GM12872 (cell line): ENCODE results near the gene INO80D.

ENCODE experiments used
- TF ChIP-seq, protein P1 (sequence below): IDR thresholded peaks from 3 replicates; pipeline ENCODE4 v1.5.1; 2011; ENCODE audit warnings: low read depth, mild to moderate bottlenecking, low read length, moderate library complexity; ENCODE audit not compliant: insufficient read depth

The INO80D gene

DNA sequence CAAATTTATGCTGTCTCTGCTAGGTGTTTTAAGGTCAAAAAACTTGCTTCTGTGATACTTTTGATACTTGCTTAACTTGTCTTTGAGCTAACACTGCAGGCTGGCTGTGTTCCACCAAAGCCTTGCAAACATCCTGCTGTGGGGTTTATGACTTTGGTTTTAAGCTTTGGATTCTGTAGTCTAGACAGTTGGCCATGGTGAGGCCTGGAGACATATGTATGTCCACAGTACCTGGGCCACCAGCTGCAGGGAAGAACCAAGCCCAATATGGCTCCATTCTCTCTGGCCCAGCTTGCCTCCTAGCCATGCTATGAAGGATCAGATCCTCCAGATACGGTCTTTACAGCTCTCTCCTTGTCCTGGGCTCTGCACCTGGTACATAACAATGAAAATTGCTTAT lies 113.9 kb downstream of the INO80D start:
- TF ChIP-seq, protein P1, sequence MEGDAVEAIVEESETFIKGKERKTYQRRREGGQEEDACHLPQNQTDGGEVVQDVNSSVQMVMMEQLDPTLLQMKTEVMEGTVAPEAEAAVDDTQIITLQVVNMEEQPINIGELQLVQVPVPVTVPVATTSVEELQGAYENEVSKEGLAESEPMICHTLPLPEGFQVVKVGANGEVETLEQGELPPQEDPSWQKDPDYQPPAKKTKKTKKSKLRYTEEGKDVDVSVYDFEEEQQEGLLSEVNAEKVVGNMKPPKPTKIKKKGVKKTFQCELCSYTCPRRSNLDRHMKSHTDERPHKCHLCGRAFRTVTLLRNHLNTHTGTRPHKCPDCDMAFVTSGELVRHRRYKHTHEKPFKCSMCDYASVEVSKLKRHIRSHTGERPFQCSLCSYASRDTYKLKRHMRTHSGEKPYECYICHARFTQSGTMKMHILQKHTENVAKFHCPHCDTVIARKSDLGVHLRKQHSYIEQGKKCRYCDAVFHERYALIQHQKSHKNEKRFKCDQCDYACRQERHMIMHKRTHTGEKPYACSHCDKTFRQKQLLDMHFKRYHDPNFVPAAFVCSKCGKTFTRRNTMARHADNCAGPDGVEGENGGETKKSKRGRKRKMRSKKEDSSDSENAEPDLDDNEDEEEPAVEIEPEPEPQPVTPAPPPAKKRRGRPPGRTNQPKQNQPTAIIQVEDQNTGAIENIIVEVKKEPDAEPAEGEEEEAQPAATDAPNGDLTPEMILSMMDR: no peak

DNA sequence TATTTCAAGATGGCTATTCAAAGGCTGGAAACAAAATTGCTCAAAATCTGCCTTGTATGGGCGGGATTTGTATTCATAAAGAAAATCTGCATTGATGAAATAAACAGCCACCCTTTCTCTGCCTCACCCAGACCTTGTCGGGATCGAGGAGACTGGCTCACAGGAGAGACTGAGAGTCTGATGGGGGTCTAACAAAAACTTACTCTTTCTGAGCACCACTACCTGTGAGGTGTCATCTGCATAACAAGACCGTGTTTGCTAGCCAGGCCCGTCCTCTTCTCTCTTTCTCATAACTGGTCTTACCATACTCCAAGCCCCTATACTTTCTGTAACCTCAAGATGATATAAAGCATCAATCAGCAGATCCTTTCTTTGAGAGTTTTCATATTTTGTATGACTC lies 115.6 kb downstream of the INO80D start:
- TF ChIP-seq, protein P1: no peak

DNA sequence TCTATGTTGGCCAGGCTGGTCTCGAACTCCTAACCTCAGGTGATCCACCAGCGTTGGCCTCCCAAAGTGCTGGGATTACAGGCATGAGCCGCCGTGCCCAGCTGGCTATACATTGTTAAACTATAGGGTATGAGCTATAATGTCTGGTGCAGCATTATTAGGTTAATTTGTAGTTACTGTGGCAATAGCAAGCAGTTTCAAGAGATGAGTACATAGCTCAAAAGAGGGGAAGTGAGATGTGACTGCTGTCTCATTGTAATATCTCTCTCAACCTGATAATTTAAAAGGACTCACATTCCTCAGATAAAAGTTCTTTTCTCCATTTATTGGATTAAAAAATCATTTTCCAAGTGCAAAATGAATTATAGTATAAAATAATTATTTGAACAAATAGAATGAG lies 116.4 kb downstream of the INO80D start:
- TF ChIP-seq, protein P1: no peak

DNA sequence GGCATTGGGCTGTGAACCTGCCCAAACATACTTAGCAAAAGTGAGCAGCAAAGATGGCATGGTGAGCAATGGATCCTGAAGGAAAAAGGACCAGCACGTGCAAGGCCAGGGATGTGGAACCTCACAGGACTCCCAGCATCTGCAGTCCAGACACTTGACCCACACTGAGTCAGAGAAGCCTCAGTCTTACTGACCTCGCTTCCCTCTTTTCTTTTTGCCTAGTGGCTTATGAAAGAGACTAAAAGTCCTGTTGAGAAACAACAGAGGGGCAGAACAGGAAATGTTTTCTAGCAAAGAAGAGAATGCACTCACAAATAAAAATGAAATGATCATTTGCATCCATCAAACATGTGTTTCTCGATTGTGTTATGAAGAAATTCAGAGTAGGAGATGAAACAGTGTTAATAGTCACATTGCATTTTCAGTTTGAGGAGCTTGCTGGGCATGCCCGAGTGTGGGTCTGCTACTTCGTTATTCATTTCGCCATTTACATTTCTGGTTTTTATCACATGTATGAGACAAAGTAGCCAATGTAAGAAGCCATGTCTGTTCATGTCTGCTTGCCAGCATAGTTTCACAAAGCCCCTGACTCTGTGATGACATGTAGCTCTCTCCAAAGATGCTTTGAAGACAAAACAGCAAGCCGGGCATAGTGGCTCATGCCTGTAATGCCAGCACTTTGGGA lies 118.4 kb downstream of the INO80D start:
- TF ChIP-seq, protein P1: no peak

DNA sequence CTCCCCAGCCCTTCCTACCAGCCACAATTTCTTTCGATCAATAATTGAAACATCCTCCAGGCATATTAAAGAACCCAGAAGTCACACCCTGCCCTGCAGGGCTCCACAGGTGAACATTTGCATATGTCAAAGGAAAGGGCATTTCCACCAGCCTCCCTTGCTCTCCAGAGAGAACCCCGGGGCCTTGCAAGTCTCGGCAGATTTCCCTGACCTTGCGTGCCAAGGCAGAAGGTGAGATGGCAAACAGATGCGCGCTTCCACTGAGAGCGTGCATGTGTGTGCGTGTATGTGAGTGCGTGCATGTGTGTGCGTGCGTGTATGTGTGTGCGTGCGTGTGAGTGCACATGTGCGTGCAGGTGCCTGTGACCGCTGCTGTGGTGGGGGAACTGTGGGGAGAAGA lies 120.3 kb downstream of the INO80D start:
- TF ChIP-seq, protein P1: no peak

DNA sequence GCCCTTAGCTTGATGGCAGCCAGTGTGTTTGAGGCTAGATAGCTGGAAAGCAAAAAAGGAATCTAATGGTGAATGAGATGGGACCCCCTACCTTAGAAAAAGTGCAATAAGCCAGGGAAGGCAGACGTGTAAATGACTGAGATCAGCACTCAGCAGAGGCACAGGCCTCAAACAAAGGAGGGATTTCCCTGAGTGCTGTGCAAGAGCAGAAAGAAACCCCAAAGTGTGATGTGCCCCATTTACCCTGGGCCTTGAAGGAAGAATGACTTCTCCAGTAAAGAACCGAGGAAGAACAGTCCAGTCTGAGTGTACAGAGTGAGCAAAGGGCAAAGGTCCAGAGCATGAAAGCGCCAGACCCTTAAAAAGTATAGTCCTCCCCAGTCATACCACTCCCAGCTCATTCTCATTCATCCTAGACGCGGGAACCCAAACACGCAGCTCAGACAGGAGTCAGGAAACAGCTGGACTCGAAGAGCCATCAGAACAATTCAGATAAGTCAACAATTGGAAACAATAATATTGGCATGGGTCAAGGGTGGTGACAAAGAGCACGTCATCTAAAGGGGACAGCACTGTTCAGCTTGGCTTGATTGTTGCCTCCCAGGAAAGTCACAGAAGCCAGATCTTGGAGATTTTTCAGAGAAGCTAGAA lies 121.7 kb downstream of the INO80D start:
- TF ChIP-seq, protein P1: no peak

DNA sequence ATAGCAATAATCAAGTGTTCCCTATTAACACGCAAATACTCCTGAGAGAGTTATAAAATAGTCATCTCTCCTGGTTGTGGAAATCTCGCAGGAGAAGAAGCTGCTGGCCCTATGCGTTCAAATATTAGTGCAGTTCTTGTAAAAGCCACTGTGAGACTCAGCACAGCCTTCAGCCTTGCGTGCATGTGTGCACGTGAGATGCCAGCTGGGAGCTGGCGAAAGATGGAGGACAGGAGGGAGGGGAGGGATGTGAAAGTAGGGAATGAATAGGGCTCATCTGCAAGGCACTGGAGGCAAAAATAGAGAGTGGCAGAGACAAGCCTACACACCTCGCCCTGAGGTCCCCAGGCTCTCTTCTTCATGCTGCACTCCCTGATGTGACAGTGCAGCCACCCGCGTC lies 126.5 kb downstream of the INO80D start:
- TF ChIP-seq, protein P1: no peak
